Liver (tissue), 9 donors: ENCODE data around the gene LGALS7. TPM values are rescaled to one million over a fixed set of nuclear protein-coding genes. Genes with fewer than 3 reads are reported as not detected.

Experiments used
- DNase-seq: peaks from one replicate; pipeline ENCODE4 v3.0.0-alpha.2; 2017; ENCODE audit warnings: low spot score
- H3K27ac ChIP-seq, 2 donors: one replicate each; pipeline ENCODE4 v1.7.0; 2013; ENCODE audit warnings: inconsistent platforms in 2 of 2, low read length in 2 of 2, control low read depth in 1 of 2, low read depth in 1 of 2, mild to moderate bottlenecking in 1 of 2
- H3K27me3 ChIP-seq, 4 donors: one replicate each; pipeline versions ENCODE4 v1.6.1 to v1.7.0; 2013; ENCODE audit warnings: low read length in 3 of 4, inconsistent platforms in 1 of 4, mild to moderate bottlenecking in 1 of 4, moderate library complexity in 1 of 4; ENCODE audit not compliant: control insufficient read depth in 4 of 4, insufficient read depth in 4 of 4
- H3K36me3 ChIP-seq, 4 donors: one replicate each; pipeline versions ENCODE4 v1.6.1 to v1.7.0; 2013; ENCODE audit warnings: low read length in 3 of 4, mild to moderate bottlenecking in 3 of 4, low read depth in 1 of 4, moderate library complexity in 1 of 4; ENCODE audit not compliant: control insufficient read depth in 4 of 4, insufficient read depth in 3 of 4
- H3K4me1 ChIP-seq, 4 donors: one replicate each; pipeline versions ENCODE4 v1.6.1 to v1.7.0; 2013; ENCODE audit warnings: low read length in 3 of 4, mild to moderate bottlenecking in 3 of 4, moderate library complexity in 1 of 4; ENCODE audit not compliant: control insufficient read depth in 4 of 4, insufficient read depth in 4 of 4
- H3K4me3 ChIP-seq, 3 donors: one replicate each; pipeline versions ENCODE4 v1.6.1 to v1.7.0; 2013; ENCODE audit warnings: low read length in 3 of 3, control low read depth in 1 of 3, low read depth in 1 of 3, mild to moderate bottlenecking in 1 of 3
- H3K9ac ChIP-seq, 2 donors: one replicate each; pipeline ENCODE4 v1.7.0; 2013; ENCODE audit warnings: low read length in 2 of 2, mild to moderate bottlenecking in 2 of 2, moderate library complexity in 2 of 2, control low read depth in 1 of 2, low read depth in 1 of 2
- H3K9me3 ChIP-seq, 4 donors: one replicate each; pipeline versions ENCODE4 v1.6.1 to v1.7.0; 2013; ENCODE audit warnings: low read length in 3 of 4; ENCODE audit not compliant: control insufficient read depth in 4 of 4
- EGR1 ChIP-seq, 2 donors: IDR thresholded peaks; 2 replicates each; pipeline ENCODE4 v1.6.1; 2016 to 2018; ENCODE audit warnings: antibody characterized with exemption in 2 of 2, low read depth in 2 of 2
- FOXA1 ChIP-seq: IDR thresholded peaks from 2 replicates; pipeline ENCODE4 v1.6.1; 2016; ENCODE audit warnings: antibody characterized with exemption
- FOXA2 ChIP-seq: IDR thresholded peaks from 2 replicates; pipeline ENCODE4 v1.6.1; 2016; ENCODE audit warnings: antibody characterized with exemption
- GABPA ChIP-seq, 2 donors: IDR thresholded peaks in 1 of 2; conservative IDR thresholded peaks in 1 of 2; 2 replicates each; pipeline ENCODE4 v1.6.1; 2016; ENCODE audit warnings: antibody characterized with exemption in 2 of 2, mild to moderate bottlenecking in 1 of 2, moderate library complexity in 1 of 2
- HNF4A ChIP-seq, 2 donors: conservative IDR thresholded peaks; 2 replicates each; pipeline ENCODE4 v1.6.1; 2016; ENCODE audit warnings: antibody characterized with exemption in 2 of 2, mild to moderate bottlenecking in 2 of 2
- HNF4G ChIP-seq: IDR thresholded peaks from 2 replicates; pipeline ENCODE4 v1.6.1; 2016; ENCODE audit warnings: antibody characterized with exemption
- JUND ChIP-seq, 2 donors: IDR thresholded peaks; 2 replicates each; pipeline ENCODE4 v1.6.1; 2016; ENCODE audit warnings: antibody characterized with exemption in 2 of 2
- NR2F2 ChIP-seq: IDR thresholded peaks from 2 replicates; pipeline ENCODE4 v1.6.1; 2016; ENCODE audit warnings: antibody characterized with exemption
- RAD21 ChIP-seq, 2 donors: IDR thresholded peaks; 2 replicates each; pipeline ENCODE4 v1.6.1; 2016; ENCODE audit warnings: antibody characterized with exemption in 2 of 2, mild to moderate bottlenecking in 2 of 2
- RXRA ChIP-seq, 2 donors: IDR thresholded peaks; 2 replicates each; pipeline ENCODE4 v1.6.1; 2017 to 2018; ENCODE audit warnings: antibody characterized with exemption in 2 of 2, mild to moderate bottlenecking in 1 of 2
- SP1 ChIP-seq: IDR thresholded peaks from 2 replicates; pipeline ENCODE4 v1.6.1; 2018; ENCODE audit warnings: antibody characterized with exemption, mild to moderate bottlenecking
- TAF1 ChIP-seq: conservative IDR thresholded peaks from 2 replicates; pipeline ENCODE4 v1.6.1; 2016; ENCODE audit warnings: antibody characterized with exemption, mild to moderate bottlenecking
- YY1 ChIP-seq: IDR thresholded peaks from 2 replicates; pipeline ENCODE4 v1.6.1; 2016; ENCODE audit warnings: antibody characterized with exemption, mild to moderate bottlenecking
- WGBS: extraction: QIAGEN DNeasy Blood & Tissue Kit; methylation state at CpG from one replicate; pipeline ENCODE4 v1.1.7; 2013; 5-methylcytosine and 5-hydroxymethylcytosine counted together
- polyA plus RNA-seq, 2 donors: library from polyadenylated mRNA; stranded (reverse) in 1 of 2; unstranded in 1 of 2; fragments of 200-250 nt in 1 of 2; fragments of >200 nt in 1 of 2; fragmentation: Nextera tagmentation in 1 of 2; extraction: Ambion mirVana in 1 of 2; gene quantifications; one replicate each; pipeline versions ENCODE4 v1.2.1 to v1.2.3, GENCODE V29; 2013 to 2015
- total RNA-seq, 2 donors: library from RNA; depleted of rRNA; stranded (reverse); fragments of >200 nt; gene quantifications; one replicate each; pipeline ENCODE4 v1.2.3, GENCODE V29; 2014
- TF ChIP-seq, protein P1 (sequence below): IDR thresholded peaks from 2 replicates; pipeline ENCODE4 v1.6.1; 2016; ENCODE audit warnings: antibody characterized with exemption
- TF ChIP-seq, protein P2 (sequence below): IDR thresholded peaks from 2 replicates; pipeline ENCODE4 v1.6.1; 2016; ENCODE audit warnings: antibody characterized with exemption
- TF ChIP-seq, protein P3 (sequence below): fragments of 150-350 bp; IDR thresholded peaks from 2 replicates; pipeline ENCODE4 v1.5.1; 2017; ENCODE audit warnings: improper control_type of control experiment, low read depth, low read length; ENCODE audit not compliant: missing input control
- TF ChIP-seq, protein P4 (sequence below): IDR thresholded peaks from 2 replicates; pipeline ENCODE4 v1.6.1; 2016; ENCODE audit warnings: antibody characterized with exemption
- TF ChIP-seq, protein P5 (sequence below): IDR thresholded peaks from 2 replicates; pipeline ENCODE4 v1.6.1; 2016; ENCODE audit warnings: antibody characterized with exemption, mild to moderate bottlenecking
- donor health status: healthy.
- donor health status: healthy.
- donor health status: healthy.
- donor health status: healthy.
- donor health status: healthy.

The LGALS7 gene
- total and polyA plus RNA-seq, 4 donors = not detected

DNA sequence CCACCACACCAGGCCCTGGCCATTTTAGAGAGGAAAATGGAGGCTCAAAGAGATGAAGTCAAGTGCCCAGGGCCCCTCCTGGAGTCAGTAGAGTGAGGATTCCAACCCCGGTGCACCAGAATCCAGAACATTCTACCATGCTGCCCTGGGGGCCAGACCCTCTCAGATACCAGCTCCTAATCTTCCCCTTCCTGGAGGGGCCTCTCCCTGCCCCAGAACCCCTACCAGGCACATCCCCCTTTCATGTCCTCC lies 40.1 kb downstream of the LGALS7 start:
- Histone ChIP-seq H3K27ac (peak overlapping the region; percentile 69 to 70), H3K36me3 (peaks cover 0 to 6% (median 5%) of the 10 kb centered on the region in 4 donors), H3K9me3 (no peaks in the 10 kb centered on the region), H3K4me3 (no peak overlapping the region), H3K27me3 (no peaks in the 10 kb centered on the region), H3K4me1 (peaks cover 3 to 38% (median 18%) of the 10 kb centered on the region in 4 donors), H3K9ac (no peak overlapping the region)
- whole genome bisulfite sequencing = 97% methylated on average over 1 of the region's 1 CpG
- no peak for TF ChIP-seq FOXA2
- TF ChIP-seq NR2F2 = no peak
- TF ChIP-seq, protein P1, sequence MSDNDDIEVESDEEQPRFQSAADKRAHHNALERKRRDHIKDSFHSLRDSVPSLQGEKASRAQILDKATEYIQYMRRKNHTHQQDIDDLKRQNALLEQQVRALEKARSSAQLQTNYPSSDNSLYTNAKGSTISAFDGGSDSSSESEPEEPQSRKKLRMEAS = no peak
- no peak for TF ChIP-seq RAD21 (IDR thresholded peaks at IDR 0.05)
- TF ChIP-seq, protein P2, sequence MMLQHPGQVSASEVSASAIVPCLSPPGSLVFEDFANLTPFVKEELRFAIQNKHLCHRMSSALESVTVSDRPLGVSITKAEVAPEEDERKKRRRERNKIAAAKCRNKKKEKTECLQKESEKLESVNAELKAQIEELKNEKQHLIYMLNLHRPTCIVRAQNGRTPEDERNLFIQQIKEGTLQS = no peak
- TF ChIP-seq HNF4G = no peak
- no peak for TF ChIP-seq EGR1 (IDR thresholded peaks at IDR 0.05; ENCODE audit: low read depth in 2 of 2)
- no peak for TF ChIP-seq GABPA (IDR thresholded peaks at IDR 0.05 in 1 of 2, conservative IDR thresholded peaks at IDR 0.05 in 1 of 2)
- no peak for TF ChIP-seq YY1
- TF ChIP-seq HNF4A (conservative IDR thresholded peaks at IDR 0.05) = no peak
- no peak for TF ChIP-seq FOXA1
- no peak for TF ChIP-seq JUND (IDR thresholded peaks at IDR 0.05)
- TF ChIP-seq RXRA (IDR thresholded peaks at IDR 0.05) = no peak
- no peak for DNase-seq

DNA sequence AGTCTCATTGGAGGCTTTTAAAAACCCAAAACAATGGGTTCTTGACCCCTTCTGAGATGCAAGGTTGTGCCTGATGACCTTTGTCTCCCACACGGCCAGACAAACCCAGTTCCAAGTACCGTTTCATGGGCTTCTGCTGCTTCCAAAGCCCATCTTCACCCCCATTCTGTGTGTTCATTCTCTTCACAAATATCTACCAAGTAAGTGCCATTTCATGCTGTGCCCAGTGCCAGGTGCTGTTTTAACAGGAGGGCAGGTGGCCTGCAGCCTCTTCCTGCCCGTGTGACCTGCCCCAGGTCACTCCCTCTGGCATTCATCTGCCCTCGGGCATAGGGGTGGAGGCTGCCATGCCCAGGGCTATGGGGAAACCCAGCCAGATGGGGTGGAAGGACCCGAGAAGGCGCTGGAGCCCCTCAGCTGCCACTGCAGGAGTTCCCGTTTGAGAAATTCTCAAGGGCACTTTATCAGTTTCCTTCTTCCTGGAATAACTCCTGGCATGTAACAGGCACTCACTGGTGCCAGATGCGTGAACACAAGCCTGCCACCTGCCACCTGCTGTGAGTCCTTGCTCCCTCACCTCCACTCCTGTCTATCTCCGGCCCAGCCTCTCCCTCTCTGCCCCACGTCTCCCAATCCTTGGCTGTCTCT lies 41.5 kb downstream of the LGALS7 start:
- Histone ChIP-seq H3K4me3 (no peak overlapping the region), H3K4me1 (peaks cover 3 to 43% (median 18%) of the 10 kb centered on the region in 4 donors), H3K27me3 (no peaks in the 10 kb centered on the region), H3K9ac (no peak overlapping the region), H3K9me3 (no peaks in the 10 kb centered on the region), H3K36me3 (peaks cover 0 to 15% (median 8%) of the 10 kb centered on the region in 4 donors), H3K27ac (peak overlapping the region; percentile 32 to 52)
- no peak for DNase-seq
- WGBS = 41% methylated on average over 10 of the region's 10 CpGs
- TF ChIP-seq HNF4A (conservative IDR thresholded peaks at IDR 0.05) (peak in 1 of 2 donors; percentile 16), HNF4G (no peak), RXRA (IDR thresholded peaks at IDR 0.05) (peak; percentile 49 to 51), NR2F2 (no peak), FOXA2 (no peak), EGR1 (IDR thresholded peaks at IDR 0.05; ENCODE audit: low read depth in 2 of 2) (no peak), YY1 (peak; percentile 23), FOXA1 (no peak), RAD21 (IDR thresholded peaks at IDR 0.05) (peak; percentile 19 to 56), JUND (IDR thresholded peaks at IDR 0.05) (no peak), TAF1 (no peak), SP1 (no peak), GABPA (IDR thresholded peaks at IDR 0.05 in 1 of 2, conservative IDR thresholded peaks at IDR 0.05 in 1 of 2) (no peak)
- TF ChIP-seq, protein P2 = no peak
- TF ChIP-seq, protein P3, sequence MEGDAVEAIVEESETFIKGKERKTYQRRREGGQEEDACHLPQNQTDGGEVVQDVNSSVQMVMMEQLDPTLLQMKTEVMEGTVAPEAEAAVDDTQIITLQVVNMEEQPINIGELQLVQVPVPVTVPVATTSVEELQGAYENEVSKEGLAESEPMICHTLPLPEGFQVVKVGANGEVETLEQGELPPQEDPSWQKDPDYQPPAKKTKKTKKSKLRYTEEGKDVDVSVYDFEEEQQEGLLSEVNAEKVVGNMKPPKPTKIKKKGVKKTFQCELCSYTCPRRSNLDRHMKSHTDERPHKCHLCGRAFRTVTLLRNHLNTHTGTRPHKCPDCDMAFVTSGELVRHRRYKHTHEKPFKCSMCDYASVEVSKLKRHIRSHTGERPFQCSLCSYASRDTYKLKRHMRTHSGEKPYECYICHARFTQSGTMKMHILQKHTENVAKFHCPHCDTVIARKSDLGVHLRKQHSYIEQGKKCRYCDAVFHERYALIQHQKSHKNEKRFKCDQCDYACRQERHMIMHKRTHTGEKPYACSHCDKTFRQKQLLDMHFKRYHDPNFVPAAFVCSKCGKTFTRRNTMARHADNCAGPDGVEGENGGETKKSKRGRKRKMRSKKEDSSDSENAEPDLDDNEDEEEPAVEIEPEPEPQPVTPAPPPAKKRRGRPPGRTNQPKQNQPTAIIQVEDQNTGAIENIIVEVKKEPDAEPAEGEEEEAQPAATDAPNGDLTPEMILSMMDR = no peak
- TF ChIP-seq, protein P1 = no peak
- TF ChIP-seq, protein P4, sequence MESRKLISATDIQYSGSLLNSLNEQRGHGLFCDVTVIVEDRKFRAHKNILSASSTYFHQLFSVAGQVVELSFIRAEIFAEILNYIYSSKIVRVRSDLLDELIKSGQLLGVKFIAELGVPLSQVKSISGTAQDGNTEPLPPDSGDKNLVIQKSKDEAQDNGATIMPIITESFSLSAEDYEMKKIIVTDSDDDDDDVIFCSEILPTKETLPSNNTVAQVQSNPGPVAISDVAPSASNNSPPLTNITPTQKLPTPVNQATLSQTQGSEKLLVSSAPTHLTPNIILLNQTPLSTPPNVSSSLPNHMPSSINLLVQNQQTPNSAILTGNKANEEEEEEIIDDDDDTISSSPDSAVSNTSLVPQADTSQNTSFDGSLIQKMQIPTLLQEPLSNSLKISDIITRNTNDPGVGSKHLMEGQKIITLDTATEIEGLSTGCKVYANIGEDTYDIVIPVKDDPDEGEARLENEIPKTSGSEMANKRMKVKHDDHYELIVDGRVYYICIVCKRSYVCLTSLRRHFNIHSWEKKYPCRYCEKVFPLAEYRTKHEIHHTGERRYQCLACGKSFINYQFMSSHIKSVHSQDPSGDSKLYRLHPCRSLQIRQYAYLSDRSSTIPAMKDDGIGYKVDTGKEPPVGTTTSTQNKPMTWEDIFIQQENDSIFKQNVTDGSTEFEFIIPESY = no peak
- TF ChIP-seq, protein P5, sequence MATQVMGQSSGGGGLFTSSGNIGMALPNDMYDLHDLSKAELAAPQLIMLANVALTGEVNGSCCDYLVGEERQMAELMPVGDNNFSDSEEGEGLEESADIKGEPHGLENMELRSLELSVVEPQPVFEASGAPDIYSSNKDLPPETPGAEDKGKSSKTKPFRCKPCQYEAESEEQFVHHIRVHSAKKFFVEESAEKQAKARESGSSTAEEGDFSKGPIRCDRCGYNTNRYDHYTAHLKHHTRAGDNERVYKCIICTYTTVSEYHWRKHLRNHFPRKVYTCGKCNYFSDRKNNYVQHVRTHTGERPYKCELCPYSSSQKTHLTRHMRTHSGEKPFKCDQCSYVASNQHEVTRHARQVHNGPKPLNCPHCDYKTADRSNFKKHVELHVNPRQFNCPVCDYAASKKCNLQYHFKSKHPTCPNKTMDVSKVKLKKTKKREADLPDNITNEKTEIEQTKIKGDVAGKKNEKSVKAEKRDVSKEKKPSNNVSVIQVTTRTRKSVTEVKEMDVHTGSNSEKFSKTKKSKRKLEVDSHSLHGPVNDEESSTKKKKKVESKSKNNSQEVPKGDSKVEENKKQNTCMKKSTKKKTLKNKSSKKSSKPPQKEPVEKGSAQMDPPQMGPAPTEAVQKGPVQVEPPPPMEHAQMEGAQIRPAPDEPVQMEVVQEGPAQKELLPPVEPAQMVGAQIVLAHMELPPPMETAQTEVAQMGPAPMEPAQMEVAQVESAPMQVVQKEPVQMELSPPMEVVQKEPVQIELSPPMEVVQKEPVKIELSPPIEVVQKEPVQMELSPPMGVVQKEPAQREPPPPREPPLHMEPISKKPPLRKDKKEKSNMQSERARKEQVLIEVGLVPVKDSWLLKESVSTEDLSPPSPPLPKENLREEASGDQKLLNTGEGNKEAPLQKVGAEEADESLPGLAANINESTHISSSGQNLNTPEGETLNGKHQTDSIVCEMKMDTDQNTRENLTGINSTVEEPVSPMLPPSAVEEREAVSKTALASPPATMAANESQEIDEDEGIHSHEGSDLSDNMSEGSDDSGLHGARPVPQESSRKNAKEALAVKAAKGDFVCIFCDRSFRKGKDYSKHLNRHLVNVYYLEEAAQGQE = no peak
